Activated naive CD8-positive, alpha-beta T cell treated with anti-CD3 and anti-CD28 coated beads, Interleukin-2, amount 10 ng/mL, durations not matched to agents 7 days and 5 days (primary cell): ENCODE measurements around the gene RECK. TPM values are rescaled to one million over a fixed set of nuclear protein-coding genes. Genes with fewer than 3 reads are reported as not detected.

ENCODE experiments used
- ATAC-seq: fragments of 150-1000 bp; cut with Tn5 transposase; one replicate; pipeline ENCODE4 v1.10.0; 2021; ENCODE audit warnings: low read depth, moderate library complexity
- POLR2A ChIA-PET: fragments of 350-600 bp; sonication (Branson Sonifier 250); formaldehyde crosslinking; loops from one replicate; lab custom pipeline; 2021; ENCODE audit warnings: antibody characterized with exemption; lab: Charles Lee
- DNase-seq: peaks from one replicate; pipeline ENCODE4 v3.0.0; 2021
- H3K27ac Mint-ChIP-seq: one replicate; pipeline ENCODE4 v1.8.0; 2022; ENCODE audit warnings: mild to moderate bottlenecking, mixed read lengths
- H3K27me3 Mint-ChIP-seq: one replicate; pipeline ENCODE4 v1.8.0; 2022; ENCODE audit warnings: mild to moderate bottlenecking, moderate library complexity, mixed read lengths
- H3K36me3 Mint-ChIP-seq: one replicate; pipeline ENCODE4 v1.8.0; 2021; ENCODE audit warnings: mild to moderate bottlenecking, mixed read lengths
- H3K4me1 Mint-ChIP-seq: one replicate; pipeline ENCODE4 v1.8.0; 2021; ENCODE audit warnings: mixed read lengths
- H3K4me3 Mint-ChIP-seq: one replicate; pipeline ENCODE4 v1.8.0; 2022; ENCODE audit warnings: mild to moderate bottlenecking, moderate library complexity, mixed read lengths
- H3K9me3 Mint-ChIP-seq: one replicate; pipeline ENCODE4 v1.8.0; 2021; ENCODE audit warnings: mixed read lengths
- total RNA-seq, 2 experiments: library from RNA; stranded (reverse); gene quantifications; one replicate each; pipeline ENCODE4 v1.2.3, GENCODE V29; 2021

RECK gene
- total RNA-seq, 2 experiments from 2014 or later = 8.8 to 9.3 TPM

DNA sequence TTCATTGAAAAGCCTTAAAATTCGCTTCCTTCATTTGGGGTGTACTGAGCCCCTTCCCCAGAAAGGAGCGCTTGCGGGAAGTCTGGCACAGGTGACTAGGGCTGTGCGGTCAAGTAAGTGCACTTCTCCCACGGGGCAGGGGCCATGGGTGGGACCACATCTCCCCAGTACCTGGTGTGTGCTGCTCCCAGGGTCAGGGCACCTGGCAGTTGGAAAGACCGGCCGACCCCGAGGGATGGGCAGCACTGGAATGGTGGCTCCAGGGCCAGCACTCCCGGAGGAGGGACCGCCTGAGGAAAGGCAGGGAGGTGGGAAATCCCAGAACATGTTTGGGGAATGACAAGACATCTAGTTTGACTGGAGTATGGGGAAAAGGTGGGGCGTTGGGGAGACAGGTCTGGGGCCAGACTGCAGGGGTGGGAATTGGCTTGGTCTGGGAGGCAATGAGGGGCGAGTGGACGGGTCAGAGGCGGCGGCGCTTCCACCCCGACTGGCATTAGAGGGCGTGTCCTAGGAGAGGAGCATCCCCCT lies 99.1 kb downstream of the RECK start:
- Mint-ChIP-seq H3K27me3 (peaks cover 32% of the 10 kb centered on the region), H3K4me1 (peaks cover 44% of the 10 kb centered on the region), H3K36me3 (peaks cover 7% of the 10 kb centered on the region), H3K9me3 (no peaks in the 10 kb centered on the region), H3K27ac (peak overlapping the region; percentile 67), H3K4me3 (peak overlapping the region; percentile 84)
- DNase-seq = no peak
- ATAC-seq = no peak
- POLR2A ChIA-PET = interaction anchor here (0.6 to 2.2 kb wide), 9 partner anchors 12 to 140 kb away, joined by 3 to 24 read pairs (median 5); partner anchors contain the start of gene CLTA

- DNase-seq (peak; percentile 88), ATAC-seq (peak; percentile 97)
- H3K9me3 Mint-ChIP-seq = no peaks in the 10 kb centered on the region
- peaks cover 48% of the 10 kb centered on the region for H3K4me1 Mint-ChIP-seq
- peak within 1 kb of the TSS; percentile 72 for H3K27ac Mint-ChIP-seq
- H3K27me3 Mint-ChIP-seq = peaks cover 29% of the 10 kb centered on the region
- POLR2A ChIA-PET = interaction anchor here (0.6 to 2.2 kb wide), 10 partner anchors 12 to 140 kb away, joined by 3 to 24 read pairs (median 4); partner anchors contain the start of gene CLTA
- H3K4me3 Mint-ChIP-seq = peak within 1 kb of the TSS; percentile 96
- peaks cover 7% of the 10 kb centered on the region for H3K36me3 Mint-ChIP-seq
These were observed 99.7 kb downstream of the RECK start, which contains the start of gene GLIPR2 for GRCh38 chr9:36136272-36136893. TSS of gene GLIPR2 (plus strand) at chr9:36136733. CDS start at chr9:36136779, 46 bp downstream.

GRCh38 chr9:36136894-36137391 lies 100.2 kb downstream of the RECK start:
- DNase-seq (no peak), ATAC-seq (peak; percentile 36)
- POLR2A ChIA-PET = interaction anchor here (0.8 to 2.2 kb wide), 10 partner anchors 10 to 141 kb away, joined by 3 to 24 read pairs (median 4); partner anchors contain the start of gene CLTA
- Mint-ChIP-seq H3K36me3 (peaks cover 7% of the 10 kb centered on the region), H3K4me1 (peaks cover 54% of the 10 kb centered on the region), H3K4me3 (peak overlapping the region; percentile 96), H3K27ac (peak overlapping the region; percentile 72), H3K9me3 (no peaks in the 10 kb centered on the region), H3K27me3 (peaks cover 27% of the 10 kb centered on the region)

DNA sequence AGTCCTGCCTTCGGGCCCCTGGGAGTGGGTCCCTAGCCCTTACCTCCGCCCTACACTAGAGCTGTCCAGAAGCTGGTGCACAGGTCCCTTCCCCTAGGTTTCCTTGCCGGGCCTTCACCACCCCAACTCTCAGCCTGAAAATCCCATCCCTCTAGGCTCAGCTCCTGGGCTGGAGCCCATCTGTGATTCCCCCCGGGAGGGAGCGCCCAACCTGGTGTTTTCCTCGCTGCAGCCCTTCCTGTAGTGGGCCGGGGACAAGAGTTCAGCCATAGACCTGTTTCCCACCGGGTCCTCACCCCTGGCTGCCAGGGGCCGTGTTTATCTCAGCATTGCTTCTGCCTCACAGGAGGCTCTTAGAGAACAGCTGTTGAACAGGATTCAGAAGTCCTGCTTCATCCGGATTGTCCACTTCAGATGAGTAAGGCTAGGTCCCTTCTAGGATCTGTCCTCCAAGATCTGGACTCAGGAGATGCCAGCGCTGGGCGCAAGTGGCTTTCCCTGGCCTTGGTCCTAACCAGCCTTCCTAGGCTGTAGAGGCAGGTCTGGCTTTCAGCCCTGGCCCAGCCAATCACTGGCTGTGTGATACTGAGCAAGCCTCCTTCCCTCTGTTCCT lies 100.8 kb downstream of the RECK start:
- DNase-seq (no peak), ATAC-seq (no peak)
- Mint-ChIP-seq H3K9me3 (no peaks in the 10 kb centered on the region), H3K27ac (peak overlapping the region; percentile 72), H3K27me3 (peaks cover 25% of the 10 kb centered on the region), H3K4me1 (peaks cover 58% of the 10 kb centered on the region), H3K4me3 (peak overlapping the region; percentile 96), H3K36me3 (peaks cover 10% of the 10 kb centered on the region)
- POLR2A ChIA-PET = interaction anchor here (0.8 to 2.2 kb wide), 5 partner anchors 10 to 53 kb away, joined by 3 to 24 read pairs (median 5); partner anchors contain the start of gene CLTA

DNA sequence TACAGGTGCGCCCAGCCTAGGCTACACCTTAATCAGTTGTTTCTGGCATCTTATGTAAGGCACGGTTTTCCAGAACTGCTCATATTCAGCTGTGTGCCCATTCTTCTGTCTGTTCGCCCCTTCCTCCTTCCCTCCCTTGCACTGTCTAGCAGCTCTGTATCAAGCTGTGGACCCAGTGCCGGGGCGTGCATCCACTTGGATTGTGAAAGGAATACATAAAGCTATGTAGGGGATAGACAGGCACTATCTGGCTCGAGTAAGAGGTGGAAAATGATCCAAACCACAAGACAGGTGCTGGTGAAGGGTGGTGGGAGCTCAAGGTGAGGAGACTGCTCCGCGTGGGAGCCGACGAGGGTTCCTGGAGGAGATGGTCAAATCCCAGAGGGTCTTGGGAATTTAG lies 101.8 kb downstream of the RECK start:
- Mint-ChIP-seq H3K4me1 (peaks cover 68% of the 10 kb centered on the region), H3K9me3 (no peaks in the 10 kb centered on the region)

GRCh38 chr9:36138901-36139300 lies 102.2 kb downstream of the RECK start:
- Mint-ChIP-seq H3K27me3 (peaks cover 18% of the 10 kb centered on the region), H3K9me3 (no peaks in the 10 kb centered on the region), H3K4me1 (peaks cover 72% of the 10 kb centered on the region), H3K4me3 (peak overlapping the region; percentile 96), H3K27ac (peak overlapping the region; percentile 53), H3K36me3 (peaks cover 18% of the 10 kb centered on the region)
- POLR2A ChIA-PET = interaction anchor here (0.9 to 1.2 kb wide), 2 partner anchors 12 to 52 kb away, joined by 3 to 4 read pairs; partner anchors contain the start of gene CLTA
- DNase-seq (no peak), ATAC-seq (no peak)

More for the DNA sequence above, 101.8 kb downstream of the RECK start:
- Mint-ChIP-seq H3K27me3 (peaks cover 22% of the 10 kb centered on the region), H3K36me3 (peaks cover 14% of the 10 kb centered on the region), H3K27ac (peak overlapping the region; percentile 53), H3K4me3 (peak overlapping the region; percentile 96)
- POLR2A ChIA-PET = interaction anchor here (0.9 kb wide), 1 partner anchor 12 kb away, joined by 3 read pairs; no protein-coding TSS in a partner anchor
- ATAC-seq = no peak
- DNase-seq = no peak

DNA sequence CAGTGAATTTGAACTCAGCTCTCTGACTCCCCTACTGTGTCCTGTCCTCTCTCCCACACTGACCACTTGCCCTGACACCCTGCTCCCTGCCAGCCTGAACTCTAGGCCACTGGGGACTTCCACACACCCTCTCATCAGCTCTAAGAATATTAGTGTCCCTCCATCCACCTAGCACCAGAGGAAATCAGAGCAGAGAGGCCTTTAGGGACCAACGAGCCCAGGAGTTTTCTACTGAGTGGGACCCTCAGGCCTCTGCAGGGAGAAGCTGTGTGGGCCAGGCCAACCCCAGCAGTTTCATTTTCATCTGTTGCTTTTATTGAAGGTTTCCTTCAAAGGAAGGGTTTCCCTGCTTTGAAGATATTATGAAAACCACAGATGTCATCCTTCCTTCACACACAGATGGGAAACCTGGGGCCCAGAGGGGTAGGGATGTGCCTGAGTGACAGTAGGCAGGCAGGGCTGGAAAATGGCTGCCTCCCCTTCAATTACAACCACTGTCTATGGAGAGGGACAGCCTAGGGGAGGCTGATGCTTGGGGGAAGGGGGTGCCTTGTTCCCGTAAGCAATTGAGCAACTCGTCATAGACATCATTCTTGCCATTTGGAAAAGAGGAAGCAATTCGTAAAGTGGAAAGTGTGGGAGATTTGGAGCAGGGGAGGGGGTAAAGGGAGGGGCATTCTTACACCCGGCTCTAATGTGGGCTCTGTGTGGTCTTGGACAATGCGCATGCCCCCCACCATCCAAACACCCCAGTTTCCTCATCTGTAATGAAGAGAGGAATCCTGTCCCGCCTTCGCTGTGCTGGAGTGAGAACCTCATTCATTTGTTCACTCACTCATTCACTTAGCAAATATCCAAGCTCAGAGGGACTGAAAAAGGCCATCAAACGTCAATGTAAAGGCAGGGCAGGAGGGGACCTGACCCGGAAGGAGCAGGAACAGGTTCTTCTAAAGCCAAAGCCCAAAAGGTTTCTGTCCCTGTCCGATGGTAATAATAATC lies 103.7 kb downstream of the RECK start:
- H3K27ac Mint-ChIP-seq = peak overlapping the region; percentile 85
- peak; percentile 8 for ATAC-seq
- peaks cover 7% of the 10 kb centered on the region for H3K27me3 Mint-ChIP-seq
- no peak for DNase-seq
- POLR2A ChIA-PET = interaction anchor here (1.0 to 1.5 kb wide), 5 partner anchors 8 to 50 kb away, joined by 3 to 18 read pairs (median 4); partner anchors contain the start of gene CLTA
- peaks cover 1% of the 10 kb centered on the region for H3K9me3 Mint-ChIP-seq
- H3K4me1 Mint-ChIP-seq = peaks cover 86% of the 10 kb centered on the region
- peak overlapping the region; percentile 96 for H3K4me3 Mint-ChIP-seq
- H3K36me3 Mint-ChIP-seq = peaks cover 31% of the 10 kb centered on the region

DNA sequence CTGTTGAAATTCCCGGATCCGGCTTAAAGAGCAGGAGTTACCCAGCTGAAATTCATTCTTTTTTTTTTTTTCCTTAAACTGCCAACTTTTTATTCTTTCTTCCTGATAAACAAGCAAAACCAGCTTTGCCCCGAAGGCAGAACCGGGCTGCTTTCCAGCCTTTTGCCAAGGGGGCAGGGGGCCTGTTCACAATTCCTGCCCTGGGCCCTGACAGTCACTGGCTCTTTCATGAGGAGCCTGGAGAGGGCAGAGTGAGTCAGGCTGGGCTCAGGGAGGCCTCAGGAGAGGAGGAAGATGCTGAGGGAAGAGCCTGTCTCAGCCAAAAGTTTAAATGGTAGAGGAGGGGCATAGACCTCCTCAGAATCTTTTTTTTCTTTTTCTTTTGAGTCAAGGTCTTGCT lies 104.6 kb downstream of the RECK start:
- peak overlapping the region; percentile 85 for H3K27ac Mint-ChIP-seq
- H3K4me3 Mint-ChIP-seq = peak overlapping the region; percentile 96
- POLR2A ChIA-PET = no interaction called here
- ATAC-seq = no peak
- DNase-seq = no peak
- H3K9me3 Mint-ChIP-seq = peaks cover 9% of the 10 kb centered on the region
- no peaks in the 10 kb centered on the region for H3K27me3 Mint-ChIP-seq
- H3K4me1 Mint-ChIP-seq = peaks cover 87% of the 10 kb centered on the region
- peaks cover 40% of the 10 kb centered on the region for H3K36me3 Mint-ChIP-seq

GRCh38 chr9:36141761-36142160 lies 105.0 kb downstream of the RECK start:
- H3K27ac Mint-ChIP-seq = peak overlapping the region; percentile 67
- ATAC-seq = no peak
- H3K36me3 Mint-ChIP-seq = peaks cover 42% of the 10 kb centered on the region
- peak overlapping the region; percentile 52 for H3K4me3 Mint-ChIP-seq
- DNase-seq = no peak
- POLR2A ChIA-PET = no interaction called here
- peaks cover 89% of the 10 kb centered on the region for H3K4me1 Mint-ChIP-seq
- H3K9me3 Mint-ChIP-seq = peaks cover 11% of the 10 kb centered on the region
- no peaks in the 10 kb centered on the region for H3K27me3 Mint-ChIP-seq

GRCh38 chr9:36142510-36143244 lies 106.0 kb downstream of the RECK start:
- DNase-seq (no peak), ATAC-seq (no peak)
- Mint-ChIP-seq H3K4me3 (peak overlapping the region; percentile 84), H3K27ac (peak overlapping the region; percentile 96), H3K27me3 (no peaks in the 10 kb centered on the region), H3K9me3 (peaks cover 11% of the 10 kb centered on the region), H3K4me1 (peaks cover 89% of the 10 kb centered on the region), H3K36me3 (peaks cover 50% of the 10 kb centered on the region)
- POLR2A ChIA-PET = interaction anchor here (0.7 to 1.4 kb wide), 4 partner anchors 8 to 48 kb away, joined by 3 to 6 read pairs (median 5); partner anchors contain the start of gene CLTA

GRCh38 chr9:36143245-36143641 lies 106.5 kb downstream of the RECK start:
- ATAC-seq (no peak), DNase-seq (no peak)
- H3K9me3 Mint-ChIP-seq = peaks cover 11% of the 10 kb centered on the region
- H3K27me3 Mint-ChIP-seq = no peaks in the 10 kb centered on the region
- peaks cover 53% of the 10 kb centered on the region for H3K36me3 Mint-ChIP-seq
- peak overlapping the region; percentile 96 for H3K27ac Mint-ChIP-seq
- H3K4me3 Mint-ChIP-seq = peak overlapping the region; percentile 84
- POLR2A ChIA-PET = interaction anchor here (0.9 to 2.5 kb wide), 5 partner anchors 8 to 47 kb away, joined by 3 to 13 read pairs (median 6); partner anchors contain the start of gene CLTA
- peaks cover 90% of the 10 kb centered on the region for H3K4me1 Mint-ChIP-seq
